Measurements from ENCODE around the gene DNAJC5G. TPM values are rescaled to one million over a fixed set of nuclear protein-coding genes. Genes with fewer than 3 reads are reported as not detected.

The DNAJC5G gene
- total RNA-seq, 6 experiments from 2014 or later: not detected

DNA sequence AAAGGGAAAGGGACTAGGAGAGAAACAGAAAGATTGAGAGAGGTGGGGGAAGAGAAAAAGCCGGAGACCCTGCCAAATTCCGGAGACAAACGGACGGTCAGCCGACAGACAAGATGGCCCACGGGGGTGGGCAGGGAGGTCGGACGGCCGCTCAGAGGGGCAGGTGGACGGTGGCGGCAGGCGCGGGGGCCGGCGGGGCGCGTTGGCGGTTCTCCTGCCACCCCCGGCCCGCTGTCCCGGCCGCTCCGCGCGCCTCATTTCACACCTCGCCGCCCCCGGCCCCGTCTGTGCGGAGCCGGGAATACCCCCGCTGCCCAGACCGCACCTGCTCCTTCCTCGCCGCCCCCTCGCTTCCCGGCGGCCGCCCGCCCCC is 13.3 kb upstream of the DNAJC5G start:
- H3K4me1 Mint-ChIP-seq (ENCODE audit: low read depth): peaks cover 14% of the 10 kb centered on the region
- H3K27me3 Mint-ChIP-seq (ENCODE audit: insufficient read depth): peaks cover 52% of the 10 kb centered on the region
- no peak overlapping the region for H3K4me3 Mint-ChIP-seq
- TF ChIP-seq, protein P1, sequence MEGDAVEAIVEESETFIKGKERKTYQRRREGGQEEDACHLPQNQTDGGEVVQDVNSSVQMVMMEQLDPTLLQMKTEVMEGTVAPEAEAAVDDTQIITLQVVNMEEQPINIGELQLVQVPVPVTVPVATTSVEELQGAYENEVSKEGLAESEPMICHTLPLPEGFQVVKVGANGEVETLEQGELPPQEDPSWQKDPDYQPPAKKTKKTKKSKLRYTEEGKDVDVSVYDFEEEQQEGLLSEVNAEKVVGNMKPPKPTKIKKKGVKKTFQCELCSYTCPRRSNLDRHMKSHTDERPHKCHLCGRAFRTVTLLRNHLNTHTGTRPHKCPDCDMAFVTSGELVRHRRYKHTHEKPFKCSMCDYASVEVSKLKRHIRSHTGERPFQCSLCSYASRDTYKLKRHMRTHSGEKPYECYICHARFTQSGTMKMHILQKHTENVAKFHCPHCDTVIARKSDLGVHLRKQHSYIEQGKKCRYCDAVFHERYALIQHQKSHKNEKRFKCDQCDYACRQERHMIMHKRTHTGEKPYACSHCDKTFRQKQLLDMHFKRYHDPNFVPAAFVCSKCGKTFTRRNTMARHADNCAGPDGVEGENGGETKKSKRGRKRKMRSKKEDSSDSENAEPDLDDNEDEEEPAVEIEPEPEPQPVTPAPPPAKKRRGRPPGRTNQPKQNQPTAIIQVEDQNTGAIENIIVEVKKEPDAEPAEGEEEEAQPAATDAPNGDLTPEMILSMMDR (IDR thresholded peaks at IDR 0.05): no peak
- H3K9me3 Mint-ChIP-seq: no peaks in the 10 kb centered on the region
- DNase-seq: no peak
- H3K36me3 Mint-ChIP-seq (ENCODE audit: low read depth): no peaks in the 10 kb centered on the region
- no peak overlapping the region for H3K27ac Mint-ChIP-seq

DNA sequence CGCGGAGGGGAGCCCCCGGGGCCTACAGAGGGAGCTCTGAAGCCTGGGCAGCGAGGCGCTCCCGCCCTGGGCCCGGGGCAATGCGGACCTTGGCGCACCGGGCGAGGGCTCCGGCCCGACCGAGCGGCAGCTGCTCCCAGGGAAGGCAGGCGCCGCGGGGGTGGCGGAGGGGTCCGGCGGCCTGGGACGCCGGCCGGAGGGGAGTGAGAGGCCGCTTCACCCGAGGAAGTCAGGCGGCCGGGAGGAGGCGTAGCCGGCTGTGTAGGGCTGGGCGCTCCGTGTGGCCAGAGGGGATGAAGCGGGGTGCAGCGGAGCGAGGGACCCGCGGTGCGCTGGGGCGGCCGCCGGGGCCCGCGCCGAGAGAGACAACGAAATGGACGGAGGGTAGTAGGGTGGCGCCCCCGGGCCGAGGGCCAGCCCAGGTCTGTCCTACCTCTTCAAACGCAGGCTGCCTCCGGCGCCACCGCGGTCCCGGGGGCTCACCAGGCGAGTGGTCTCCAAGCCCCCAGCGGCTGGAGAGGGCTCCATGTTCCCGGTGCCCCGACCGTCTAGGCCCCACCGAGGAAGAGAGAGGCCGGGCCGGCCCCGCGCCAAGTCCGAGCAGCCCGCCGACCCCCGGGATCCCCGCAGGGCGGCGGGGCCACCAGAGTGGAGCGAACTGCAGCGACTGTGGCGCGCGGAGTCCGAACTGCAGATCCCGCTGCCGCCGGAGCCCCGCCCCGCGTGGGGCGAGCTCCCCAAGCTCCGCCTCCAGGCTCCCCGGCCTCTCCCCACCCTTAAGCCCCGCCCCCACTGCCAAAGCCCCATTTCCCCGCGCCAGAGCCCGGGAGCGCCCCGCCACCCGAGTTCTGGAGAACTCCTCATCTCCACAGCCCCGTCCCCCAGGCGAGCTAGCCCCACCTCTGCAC is 12.6 kb upstream of the DNAJC5G start, which contains the start of gene SLC30A3:
TSS of gene SLC30A3 (minus strand) at position 669 of the 908 bp plus-strand sequence. CDS start at position 528, 141 bp downstream.
- peaks cover 50% of the 10 kb centered on the region for H3K27me3 Mint-ChIP-seq (ENCODE audit: insufficient read depth)
- no peaks in the 10 kb centered on the region for H3K36me3 Mint-ChIP-seq (ENCODE audit: low read depth)
- DNase-seq: no peak
- peaks cover 14% of the 10 kb centered on the region for H3K4me1 Mint-ChIP-seq (ENCODE audit: low read depth)
- TF ChIP-seq, protein P1 (IDR thresholded peaks at IDR 0.05): no peak
- H3K4me3 Mint-ChIP-seq: peak within 1 kb of the TSS; percentile 31; the same call in 1 of the 2 replicates
- no peaks in the 10 kb centered on the region for H3K9me3 Mint-ChIP-seq
- no peak within 1 kb of the TSS for H3K27ac Mint-ChIP-seq

DNA sequence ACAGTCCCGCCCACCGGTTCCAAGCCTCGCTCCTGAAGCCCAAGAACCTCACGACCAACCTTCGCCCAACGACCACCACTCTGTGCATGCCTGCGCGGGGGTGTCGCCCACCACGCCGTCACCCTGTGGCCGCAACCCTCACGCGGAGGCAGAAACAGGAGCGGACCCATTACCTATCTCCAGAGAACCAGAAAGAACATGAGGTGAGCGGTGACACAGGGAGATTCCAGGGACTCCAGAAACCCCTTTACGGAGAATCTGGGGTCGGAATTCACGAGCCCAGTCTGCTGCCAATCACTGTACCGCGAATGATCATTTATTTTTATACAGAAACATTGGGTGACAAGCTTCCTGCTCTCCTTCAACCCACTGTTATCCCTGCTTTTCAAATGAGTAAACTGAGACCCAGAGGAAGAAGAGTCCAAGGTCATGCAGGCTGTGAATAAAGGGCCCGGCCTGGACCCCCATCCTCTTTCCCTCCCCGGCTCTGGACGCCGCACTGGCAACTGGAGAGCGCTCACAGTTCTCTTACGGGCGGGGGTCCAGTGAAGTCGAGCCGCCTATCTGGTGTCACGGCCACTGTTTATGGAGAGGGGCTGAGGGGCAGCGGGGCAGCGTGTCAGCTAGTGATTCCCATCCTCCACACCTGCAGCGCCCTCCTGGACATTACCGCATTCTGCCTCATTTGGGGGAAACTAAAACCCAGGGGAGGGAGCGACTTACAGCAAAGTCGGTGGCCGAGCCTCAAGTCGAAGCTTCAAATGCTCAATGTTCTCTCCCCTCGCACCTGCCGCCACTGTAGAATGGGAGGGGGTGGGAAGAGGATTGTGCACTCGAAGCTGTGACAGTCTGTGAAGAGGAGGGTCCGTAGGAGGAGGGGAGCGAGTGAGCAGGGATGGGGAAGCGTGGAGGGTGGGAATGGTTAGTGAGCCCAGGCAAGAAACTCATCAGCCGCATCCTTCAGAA is 11.7 kb upstream of the DNAJC5G start:
- TF ChIP-seq, protein P1 (IDR thresholded peaks at IDR 0.05): no peak
- Mint-ChIP-seq H3K4me3 (peak overlapping the region; percentile 31; the same call in 1 of the 2 replicates), H3K9me3 (no peaks in the 10 kb centered on the region), H3K27me3 (ENCODE audit: insufficient read depth) (peaks cover 44% of the 10 kb centered on the region), H3K36me3 (ENCODE audit: low read depth) (no peaks in the 10 kb centered on the region), H3K27ac (no peak overlapping the region), H3K4me1 (ENCODE audit: low read depth) (peaks cover 14% of the 10 kb centered on the region)
- no peak for DNase-seq

DNA sequence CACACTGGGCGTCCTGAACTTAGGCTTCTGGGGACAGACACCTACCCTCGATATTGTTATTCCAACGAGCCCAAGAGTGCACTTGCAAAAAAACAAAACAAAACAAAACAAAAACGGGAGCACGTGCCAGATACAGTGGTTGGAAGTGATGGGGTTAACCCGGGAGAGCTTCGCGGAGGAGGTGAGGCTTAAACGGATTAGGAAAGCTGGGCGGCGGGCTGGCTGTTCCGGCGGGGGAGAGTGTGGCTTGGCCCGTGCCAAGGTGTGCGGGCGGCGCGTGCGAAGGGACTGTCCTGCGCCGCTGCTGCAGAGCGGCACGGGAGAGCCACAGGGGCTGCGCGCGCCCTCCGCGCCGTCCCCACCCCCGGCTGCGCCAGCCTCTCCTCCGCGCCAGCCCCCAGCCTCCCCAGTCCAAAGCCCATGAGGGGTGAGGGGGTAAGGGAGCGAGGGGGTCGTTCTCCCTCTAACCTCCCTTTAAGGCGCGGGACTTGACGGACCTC is 10.9 kb upstream of the DNAJC5G start:
- Mint-ChIP-seq H3K27ac (no peak overlapping the region), H3K27me3 (ENCODE audit: insufficient read depth) (peaks cover 38% of the 10 kb centered on the region), H3K9me3 (no peaks in the 10 kb centered on the region), H3K4me3 (peak overlapping the region; percentile 31; the same call in 1 of the 2 replicates), H3K36me3 (ENCODE audit: low read depth) (no peaks in the 10 kb centered on the region), H3K4me1 (ENCODE audit: low read depth) (peaks cover 14% of the 10 kb centered on the region)
- TF ChIP-seq, protein P1 (IDR thresholded peaks at IDR 0.05): no peak
- no peak for DNase-seq
